Stimulated activated CD8-positive, alpha-beta memory T cell treated with anti-CD3 and anti-CD28 coated beads, Interleukin-7, amount 100 ng/mL, for 4 hours (primary cell): ENCODE measurements around the gene ZC3H18.

Source experiments
- DNase-seq, 2 donors: peaks; one replicate each; pipeline ENCODE4 v3.0.0-alpha.2; 2020; ENCODE audit warnings: low read depth in 2 of 2

ZC3H18 gene

GRCh38 chr16:88678224-88678979, 108.2 kb downstream of the ZC3H18 start:
- DNase-seq, result no peak

- DNase-seq, result no peak
Measured at GRCh38 chr16:88680554-88681083, 110.4 kb downstream of the ZC3H18 start.

- no peak for DNase-seq
Measured at GRCh38 chr16:88681084-88681680, 111.0 kb downstream of the ZC3H18 start.
